Esophagus muscularis mucosa (tissue), 4 donors: ENCODE data around the gene ERC2. TPM values are rescaled to one million over a fixed set of nuclear protein-coding genes. Genes with fewer than 3 reads are reported as not detected.

ENCODE experiments used
- DNase-seq: peaks from one replicate; pipeline ENCODE4 v3.0.0-alpha.2; 2017; ENCODE audit errors: extremely low spot score
- H3K27ac ChIP-seq, 4 donors: fragments of 200-600 bp; sonication (generic); replicated peaks in 1 of 4; 1 replicate in 3 of 4; 2 replicates in 1 of 4; pipeline ENCODE4 v1.5.1; 2016 to 2019; ENCODE audit warnings: mild to moderate bottlenecking in 1 of 4
- H3K27me3 ChIP-seq, 4 donors: fragments of 200-600 bp; sonication (generic); one replicate each; pipeline versions ENCODE4 v1.5.1 to v1.6.0; 2016 to 2019
- H3K36me3 ChIP-seq, 4 donors: fragments of 200-600 bp; sonication (generic); one replicate each; pipeline ENCODE4 v1.5.1; 2016 to 2019
- H3K4me1 ChIP-seq, 4 donors: fragments of 200-600 bp; sonication (generic); one replicate each; pipeline ENCODE4 v1.5.1; 2016 to 2019
- H3K4me3 ChIP-seq, 4 donors: fragments of 200-600 bp; sonication (generic); 1 replicate in 2 of 4; 2 replicates in 2 of 4; pipeline ENCODE4 v1.5.1; 2016 to 2019; ENCODE audit warnings: mild to moderate bottlenecking in 4 of 4, moderate library complexity in 1 of 4
- H3K9me3 ChIP-seq, 4 donors: fragments of 200-600 bp; sonication (generic); 1 replicate in 3 of 4; 2 replicates in 1 of 4; pipeline ENCODE4 v1.5.1; 2016 to 2019
- CTCF ChIP-seq, 3 experiments: fragments of 200-600 bp in 2 of 3; fragments of 450-650 bp in 1 of 3; sonication (generic) in 2 of 3; IDR thresholded peaks; one replicate each; pipeline ENCODE4 v1.5.1; 2017 to 2019; ENCODE audit warnings: antibody characterized with exemption in 3 of 3, mild to moderate bottlenecking in 2 of 3, moderate library complexity in 1 of 3
- EP300 ChIP-seq: sonication (generic); formaldehyde crosslinking; IDR thresholded peaks from one replicate; pipeline ENCODE4 v1.6.1; 2017; ENCODE audit warnings: antibody characterized with exemption
- POLR2A ChIP-seq: fragments of 450-650 bp; IDR thresholded peaks from one replicate; pipeline ENCODE4 v1.6.1; 2017; ENCODE audit warnings: antibody characterized with exemption, moderate library complexity, mild to moderate bottlenecking, low read depth
- POLR2AphosphoS5 ChIP-seq, 2 donors: sonication (generic); formaldehyde crosslinking; IDR thresholded peaks; one replicate each; pipeline ENCODE4 v1.6.1; 2017; ENCODE audit warnings: antibody characterized with exemption in 2 of 2
- WGBS: methylation state at CpG from one replicate; pipeline ENCODE4 v1.1.5; 2018; 5-methylcytosine and 5-hydroxymethylcytosine counted together
- intact Hi-C: fragments of 100-400 bp; cut with DNase I; formaldehyde crosslinking; loops from one replicate; pipeline ENCODE4 v1.15.1; 2023
- total RNA-seq, 4 donors: library from RNA; depleted of rRNA; stranded (reverse); fragments of >200 nt; gene quantifications; one replicate each; pipeline versions ENCODE4 v1.1.0 to v1.2.1, GENCODE V29; 2016

ERC2 gene
- total RNA-seq, 4 donors from 2014 or later = 0.42 to 2.0 (median 1.5) TPM

GRCh38 chr3:55607844-55608243 is 860.4 kb downstream of the ERC2 start:
- Histone ChIP-seq H3K36me3 (no peaks in the 10 kb centered on the region), H3K27me3 (no peaks in the 10 kb centered on the region), H3K4me1 (no peaks in the 10 kb centered on the region), H3K9me3 (no peaks in the 10 kb centered on the region), H3K4me3 (no peak overlapping the region), H3K27ac (no peak overlapping the region)
- intact Hi-C loops = no loop called here
- 97% methylated on average over 6 of the region's 6 CpGs for WGBS
- no peak for DNase-seq
- no peak for TF ChIP-seq POLR2A
- TF ChIP-seq POLR2AphosphoS5 (IDR thresholded peaks at IDR 0.05) = no peak
- TF ChIP-seq EP300 = no peak
- TF ChIP-seq CTCF (IDR thresholded peaks at IDR 0.05) = no peak

GRCh38 chr3:55607175-55607574 is 861.1 kb downstream of the ERC2 start:
- no peaks in the 10 kb centered on the region for H3K9me3 ChIP-seq
- no peak overlapping the region for H3K27ac ChIP-seq
- no peaks in the 10 kb centered on the region for H3K36me3 ChIP-seq
- 86% methylated on average over 5 of the region's 5 CpGs for WGBS
- no peak for TF ChIP-seq CTCF (IDR thresholded peaks at IDR 0.05)
- TF ChIP-seq POLR2AphosphoS5 (IDR thresholded peaks at IDR 0.05) = no peak
- TF ChIP-seq EP300 = no peak
- TF ChIP-seq POLR2A = no peak
- H3K4me1 ChIP-seq = no peaks in the 10 kb centered on the region
- H3K27me3 ChIP-seq = no peaks in the 10 kb centered on the region
- intact Hi-C loops = no loop called here
- no peak for DNase-seq
- H3K4me3 ChIP-seq = no peak overlapping the region

- intact Hi-C loops = no loop called here
- no peak for TF ChIP-seq POLR2AphosphoS5 (IDR thresholded peaks at IDR 0.05)
- TF ChIP-seq POLR2A = no peak
- no peak for TF ChIP-seq CTCF (IDR thresholded peaks at IDR 0.05)
- TF ChIP-seq EP300 = no peak
- DNase-seq = no peak
- Histone ChIP-seq H3K27ac (no peak overlapping the region), H3K4me3 (no peak overlapping the region), H3K9me3 (no peaks in the 10 kb centered on the region), H3K36me3 (no peaks in the 10 kb centered on the region), H3K27me3 (no peaks in the 10 kb centered on the region), H3K4me1 (no peaks in the 10 kb centered on the region)
- WGBS = 89% methylated on average over 4 of the region's 4 CpGs
Observed at GRCh38 chr3:55605443-55606236, 862.6 kb downstream of the ERC2 start.

GRCh38 chr3:55604846-55605245 is 863.4 kb downstream of the ERC2 start:
- Histone ChIP-seq H3K4me1 (no peaks in the 10 kb centered on the region), H3K4me3 (no peak overlapping the region), H3K27me3 (no peaks in the 10 kb centered on the region), H3K36me3 (no peaks in the 10 kb centered on the region), H3K27ac (no peak overlapping the region), H3K9me3 (no peaks in the 10 kb centered on the region)
- intact Hi-C loops = no loop called here
- no peak for DNase-seq
- WGBS = 94% methylated on average over 4 of the region's 4 CpGs
- no peak for TF ChIP-seq POLR2A
- TF ChIP-seq EP300 = no peak
- TF ChIP-seq CTCF (IDR thresholded peaks at IDR 0.05) = no peak
- no peak for TF ChIP-seq POLR2AphosphoS5 (IDR thresholded peaks at IDR 0.05)

- Histone ChIP-seq H3K36me3 (no peaks in the 10 kb centered on the region), H3K4me3 (no peak overlapping the region), H3K27me3 (no peaks in the 10 kb centered on the region), H3K27ac (no peak overlapping the region), H3K9me3 (no peaks in the 10 kb centered on the region), H3K4me1 (no peaks in the 10 kb centered on the region)
- TF ChIP-seq POLR2AphosphoS5 (IDR thresholded peaks at IDR 0.05) (no peak), EP300 (no peak), POLR2A (no peak), CTCF (IDR thresholded peaks at IDR 0.05) (no peak)
- 74% methylated on average over 2 of the region's 2 CpGs for WGBS
- no peak for DNase-seq
- intact Hi-C loops = no loop called here
Observed at GRCh38 chr3:55604402-55604801, 863.9 kb downstream of the ERC2 start.
